Hematopoietic multipotent progenitor cell treated with erythropoietin and hydrocortisone succinate and interleukin-3 and kit ligand, for 4 days (in vitro differentiated cells): ENCODE results near the gene KCNQ2.

Source experiments
- DNase-seq: peaks from one replicate; pipeline ENCODE4 v3.0.0-alpha.2; 2015

Gene KCNQ2

DNA sequence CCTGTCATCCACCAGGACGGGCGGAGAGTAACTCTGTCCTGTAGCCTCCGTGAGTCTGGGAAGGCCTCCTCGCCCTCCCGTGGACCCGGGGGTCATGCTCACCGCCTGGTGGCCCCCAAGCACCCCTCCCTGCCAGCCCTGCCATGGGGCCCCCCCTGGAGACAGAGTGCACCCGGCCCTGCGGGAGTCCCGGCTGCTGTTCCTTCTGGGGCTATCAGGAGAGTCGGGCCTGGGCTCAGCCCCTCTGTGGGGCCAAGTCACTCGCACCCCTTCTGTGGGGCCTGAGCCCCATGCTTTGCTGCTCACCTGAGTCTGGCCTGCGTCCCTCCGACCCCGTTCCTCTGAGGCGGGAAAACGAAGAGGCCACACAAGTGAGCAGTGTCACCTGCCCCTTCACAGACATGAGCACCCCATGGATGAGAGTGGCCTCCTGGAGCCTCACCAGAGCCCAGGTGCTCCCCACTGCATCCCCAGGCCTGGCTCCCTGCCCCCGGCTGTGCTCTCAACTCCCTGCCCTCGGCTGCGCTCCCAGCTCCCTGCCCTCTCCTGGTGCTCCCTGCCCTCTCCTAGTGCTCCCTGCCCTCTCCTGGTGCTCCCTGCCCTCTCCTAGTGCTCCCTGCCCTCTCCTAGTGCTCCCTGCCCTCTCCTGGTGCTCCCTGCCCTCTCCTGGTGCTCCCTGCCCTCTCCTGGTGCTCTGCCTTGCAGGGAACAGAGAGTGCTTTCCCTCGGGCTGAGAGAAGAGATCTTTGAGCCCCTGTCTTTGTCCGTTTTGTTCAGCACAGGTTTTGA is 106.7 kb downstream of the KCNQ2 start:
- DNase-seq: no peak

DNA sequence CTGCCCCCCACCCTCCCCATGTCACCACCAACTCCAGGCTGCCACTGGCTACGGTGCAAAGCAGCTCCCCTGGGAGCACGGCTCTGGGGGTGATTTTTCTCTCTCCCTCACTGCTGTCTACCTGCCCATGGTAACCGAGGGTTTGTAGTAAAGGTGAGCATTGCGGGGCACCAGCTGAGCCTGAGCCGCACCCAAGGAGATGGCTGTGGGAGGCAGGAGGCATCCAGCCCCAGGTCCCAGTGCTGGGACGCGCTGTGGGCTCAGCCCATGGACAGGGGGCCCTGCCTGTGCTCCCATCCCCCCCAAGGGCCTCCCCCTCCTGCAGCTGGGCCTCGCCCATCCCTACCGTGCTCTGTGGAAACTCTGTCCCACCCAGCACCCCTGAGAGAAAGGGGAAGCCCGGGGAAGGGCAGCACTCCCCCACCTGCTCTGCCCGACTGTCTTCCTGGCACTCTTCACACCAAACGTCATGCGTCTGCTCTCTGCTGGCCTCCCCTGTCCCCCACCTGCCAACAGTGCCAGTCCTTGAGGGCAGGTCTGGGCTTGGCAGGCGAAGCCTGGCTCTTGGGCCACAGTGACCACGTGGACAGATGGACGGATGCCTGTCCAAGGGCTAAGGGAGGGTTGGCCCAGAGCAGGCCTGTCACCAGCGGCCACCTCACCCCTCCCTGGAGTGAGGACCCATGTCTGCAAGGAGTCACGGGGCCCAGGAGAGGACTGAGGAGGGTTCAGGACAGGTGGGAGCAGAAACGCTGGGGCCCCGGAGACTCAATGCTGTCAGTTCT is 107.5 kb downstream of the KCNQ2 start:
- DNase-seq: no peak

DNA sequence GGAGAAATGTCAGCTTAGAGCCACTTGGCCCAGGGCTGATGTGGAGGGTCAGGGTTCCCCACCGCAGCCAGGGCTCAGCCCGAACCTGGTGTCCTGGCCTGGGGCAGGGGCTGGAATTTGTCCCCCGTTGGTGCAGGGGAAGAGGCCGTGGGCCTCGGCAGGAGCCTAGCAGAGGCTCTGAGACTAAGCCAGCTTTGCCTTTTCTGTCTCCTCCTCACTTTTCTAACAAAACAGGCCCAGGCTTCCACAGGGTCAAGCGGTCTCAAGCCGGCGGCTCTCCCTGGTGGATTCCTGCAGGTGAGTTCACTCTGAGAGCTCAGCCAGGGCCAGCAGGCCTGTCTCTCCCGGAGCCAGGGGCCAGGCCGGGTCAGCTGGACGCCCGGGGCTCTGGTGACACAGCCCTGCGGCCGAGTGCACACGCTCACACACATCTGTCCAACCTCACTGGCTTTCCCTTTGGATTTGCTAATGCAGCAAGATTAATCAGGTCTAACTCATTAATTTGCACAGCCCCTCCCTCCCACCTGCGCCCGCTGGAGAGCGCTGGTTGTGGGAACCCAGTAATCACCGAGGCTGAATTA is 108.4 kb downstream of the KCNQ2 start:
- DNase-seq: no peak

DNA sequence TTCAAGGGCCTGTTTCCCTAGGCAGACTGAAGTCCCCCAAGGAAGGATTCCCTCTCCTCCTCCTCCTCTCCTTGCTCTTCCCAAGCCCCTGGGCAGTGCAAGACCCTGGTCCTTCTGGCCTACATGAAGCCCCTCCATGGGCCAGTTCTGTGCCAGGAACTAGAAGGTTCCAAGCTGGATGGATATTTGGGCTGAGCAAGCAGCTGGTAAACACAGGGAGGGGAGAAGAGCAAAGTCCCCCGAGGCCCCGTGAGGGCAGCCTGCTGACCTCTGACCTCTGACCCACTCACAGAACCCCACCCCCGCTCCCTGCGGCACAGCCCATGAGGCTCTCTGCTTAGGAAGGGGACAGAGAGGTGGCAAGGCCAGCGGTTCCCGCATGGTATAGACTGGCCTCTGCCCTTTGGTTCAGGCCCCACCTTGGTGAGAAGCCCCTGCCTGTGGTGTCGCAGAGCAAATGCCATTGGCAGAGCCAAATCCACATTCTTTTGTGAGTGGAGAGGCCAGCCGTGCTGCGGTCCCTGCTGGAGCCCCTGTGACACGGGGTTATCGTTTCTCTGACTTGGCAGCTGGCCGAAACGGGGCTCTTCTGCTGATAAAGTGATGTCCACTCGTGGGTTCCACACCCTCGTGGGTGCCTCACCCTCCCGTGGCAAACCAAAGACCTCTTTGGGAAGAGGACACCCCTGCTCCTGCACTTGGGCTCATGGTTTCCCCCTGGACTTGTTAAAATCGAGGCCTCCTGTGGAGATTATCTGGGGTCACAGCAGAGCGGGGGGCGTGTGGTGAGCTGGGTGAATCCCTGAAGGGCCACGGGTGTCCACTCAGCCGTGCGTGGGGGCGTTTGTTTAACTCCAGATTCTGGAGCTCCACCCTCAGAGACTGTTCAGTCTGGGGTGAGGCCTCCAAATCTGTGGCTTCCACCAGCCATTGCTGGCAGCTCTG is 109.2 kb downstream of the KCNQ2 start:
- DNase-seq: no peak

DNA sequence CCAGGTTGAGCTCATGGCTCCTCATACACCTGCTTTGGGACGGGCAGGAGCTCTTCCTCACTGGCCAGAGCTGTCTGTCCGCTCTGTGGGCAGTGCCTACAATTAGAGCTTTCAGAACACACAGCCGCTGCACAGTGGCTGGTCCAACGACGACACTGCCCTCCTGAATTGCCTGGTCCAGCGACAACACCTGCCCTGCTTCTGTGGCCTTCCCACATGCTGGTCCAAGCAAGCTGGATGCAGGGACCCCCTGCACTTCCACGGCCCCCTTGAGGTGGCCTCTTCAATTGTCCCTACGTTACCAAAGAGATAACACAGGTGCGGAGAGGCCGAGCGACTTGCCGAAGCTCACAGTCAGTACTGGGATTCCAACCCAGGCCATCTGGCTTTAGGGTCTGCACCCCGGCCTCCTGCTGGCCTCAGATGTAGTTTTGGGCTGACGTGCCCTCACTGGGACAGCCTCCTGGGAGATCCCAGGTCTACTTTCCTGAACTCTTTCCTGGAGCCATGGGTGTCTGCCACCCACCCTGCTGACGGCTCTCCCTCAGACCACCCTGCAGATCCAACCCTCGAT is 109.9 kb downstream of the KCNQ2 start:
- DNase-seq: no peak

DNA sequence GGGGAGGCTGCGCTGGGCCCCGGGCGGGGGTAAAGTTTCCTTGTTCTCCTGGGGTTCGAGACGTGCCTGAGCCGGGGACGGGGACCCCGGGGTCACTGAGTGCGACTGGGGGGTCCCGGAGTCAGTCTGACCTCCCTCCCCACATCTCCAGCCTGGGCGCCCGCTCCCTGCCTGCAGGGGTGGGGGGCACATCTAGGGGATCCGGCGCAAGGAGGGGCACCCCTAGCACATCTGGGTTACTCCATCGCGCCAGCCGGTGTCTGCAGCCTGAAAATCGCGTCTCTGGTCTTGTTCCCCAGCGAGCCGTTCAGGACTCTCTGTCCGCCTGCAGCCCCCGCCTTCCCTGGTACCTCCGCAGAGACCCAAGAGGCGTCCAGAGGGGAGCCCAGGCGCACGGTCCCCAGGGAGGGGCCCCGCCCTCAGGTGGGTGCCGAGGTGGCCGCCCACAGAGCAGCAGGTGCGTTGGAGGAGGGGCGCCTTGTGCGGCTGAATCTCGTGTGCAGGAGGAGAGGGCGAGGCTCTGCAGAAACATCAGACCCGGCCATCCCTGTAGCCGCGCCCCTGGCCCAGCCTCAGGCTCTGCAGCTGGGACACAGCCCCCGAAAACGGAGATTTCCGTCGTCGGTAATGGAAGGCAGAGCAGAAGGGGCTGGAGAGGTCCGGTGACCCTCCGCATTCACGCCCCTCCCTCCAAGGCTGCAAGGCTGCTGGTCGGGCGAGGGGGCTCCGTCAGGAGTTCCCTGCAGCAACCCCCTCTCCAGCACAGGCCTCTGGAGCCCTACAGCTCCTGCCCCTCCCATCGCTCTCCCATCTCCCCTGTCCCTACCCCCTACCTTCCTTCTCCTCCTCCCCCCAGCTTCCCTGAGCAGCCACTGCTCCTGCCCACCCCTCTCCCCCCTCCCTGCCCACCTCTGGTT is 110.7 kb downstream of the KCNQ2 start:
- DNase-seq: no peak

DNA sequence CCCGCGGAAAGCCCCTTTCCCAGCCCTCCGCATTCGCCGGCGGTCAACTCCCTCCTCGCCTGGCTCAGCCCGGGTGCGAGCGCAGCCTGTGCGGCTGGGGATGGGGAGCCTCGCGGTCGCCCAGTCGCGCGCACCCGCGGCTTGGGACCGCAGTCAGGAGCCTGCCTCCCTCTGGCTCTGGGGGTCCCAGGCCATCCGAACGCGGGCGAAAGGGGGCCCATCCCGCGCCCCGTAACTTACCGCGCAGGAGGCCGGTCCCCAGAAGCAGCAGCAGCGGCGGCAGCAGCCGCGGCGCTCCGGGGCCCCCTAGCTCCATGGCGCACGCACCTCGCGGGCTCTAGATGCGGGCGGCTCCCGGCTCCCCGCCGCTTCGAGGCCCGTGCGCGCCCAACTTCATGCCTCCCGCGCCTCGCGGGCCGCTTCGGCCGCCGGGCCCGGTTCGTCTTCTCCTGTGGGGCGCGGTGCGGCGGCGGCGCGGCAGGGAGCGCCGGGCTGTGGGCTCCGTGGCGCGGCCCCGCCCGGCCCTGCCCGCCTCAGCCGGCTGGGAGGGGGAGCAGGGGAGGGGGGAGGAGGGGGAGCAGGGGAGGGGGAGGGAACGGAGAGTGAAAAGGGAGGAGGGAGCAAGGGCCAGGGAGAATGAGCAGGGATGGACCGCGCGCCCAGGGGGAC is 111.5 kb downstream of the KCNQ2 start, which contains the start of gene CHRNA4:
Gene CHRNA4 (minus strand): TSS at position 500 of the 669 bp plus-strand sequence. CDS start 184 bp downstream, at position 316.
- DNase-seq: no peak

DNA sequence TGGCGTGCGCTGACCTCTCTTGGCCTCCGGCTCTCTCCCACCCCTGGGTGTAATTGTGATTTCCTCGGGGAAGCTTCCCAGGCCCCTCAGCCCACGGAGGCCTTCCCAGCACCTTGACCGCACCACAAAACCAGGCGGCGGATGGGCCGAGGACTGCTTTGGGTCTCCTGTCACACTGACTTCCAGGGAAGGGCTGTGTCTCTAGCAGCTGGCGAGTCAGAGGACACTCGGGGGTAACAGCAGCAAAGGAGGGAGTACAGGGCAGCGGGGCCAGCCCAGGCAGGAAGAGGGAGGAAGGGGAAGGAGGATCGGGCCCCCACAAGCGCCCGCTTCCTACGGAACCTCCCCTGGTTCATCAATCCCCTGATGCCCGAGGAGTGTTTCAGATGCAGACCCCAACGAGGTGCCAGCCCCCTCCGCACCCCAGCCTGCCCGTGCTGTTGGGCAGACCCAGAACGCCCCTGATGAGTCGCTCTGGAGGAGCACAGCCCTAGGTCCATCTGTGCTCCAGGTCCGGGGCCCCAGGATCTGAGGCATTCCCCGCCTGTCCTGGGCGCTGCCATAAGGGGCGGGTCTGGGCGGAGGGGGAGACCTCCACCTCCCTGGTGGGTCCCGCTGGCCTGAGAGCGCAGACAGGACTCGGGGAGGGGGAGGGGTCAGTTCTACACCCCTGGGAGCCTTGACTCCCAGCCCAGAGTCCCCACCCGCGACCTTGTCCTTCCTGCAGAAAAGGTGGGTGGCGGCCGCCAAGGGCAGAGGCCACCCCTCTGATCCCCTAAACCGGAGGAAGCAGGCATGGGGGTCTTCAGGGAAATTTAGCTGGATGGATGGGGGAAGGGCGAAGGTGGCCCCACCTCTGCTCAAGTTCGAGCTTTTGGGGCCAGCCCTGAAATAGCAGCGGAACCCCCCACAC is 112.3 kb downstream of the KCNQ2 start:
- no peak for DNase-seq

DNA sequence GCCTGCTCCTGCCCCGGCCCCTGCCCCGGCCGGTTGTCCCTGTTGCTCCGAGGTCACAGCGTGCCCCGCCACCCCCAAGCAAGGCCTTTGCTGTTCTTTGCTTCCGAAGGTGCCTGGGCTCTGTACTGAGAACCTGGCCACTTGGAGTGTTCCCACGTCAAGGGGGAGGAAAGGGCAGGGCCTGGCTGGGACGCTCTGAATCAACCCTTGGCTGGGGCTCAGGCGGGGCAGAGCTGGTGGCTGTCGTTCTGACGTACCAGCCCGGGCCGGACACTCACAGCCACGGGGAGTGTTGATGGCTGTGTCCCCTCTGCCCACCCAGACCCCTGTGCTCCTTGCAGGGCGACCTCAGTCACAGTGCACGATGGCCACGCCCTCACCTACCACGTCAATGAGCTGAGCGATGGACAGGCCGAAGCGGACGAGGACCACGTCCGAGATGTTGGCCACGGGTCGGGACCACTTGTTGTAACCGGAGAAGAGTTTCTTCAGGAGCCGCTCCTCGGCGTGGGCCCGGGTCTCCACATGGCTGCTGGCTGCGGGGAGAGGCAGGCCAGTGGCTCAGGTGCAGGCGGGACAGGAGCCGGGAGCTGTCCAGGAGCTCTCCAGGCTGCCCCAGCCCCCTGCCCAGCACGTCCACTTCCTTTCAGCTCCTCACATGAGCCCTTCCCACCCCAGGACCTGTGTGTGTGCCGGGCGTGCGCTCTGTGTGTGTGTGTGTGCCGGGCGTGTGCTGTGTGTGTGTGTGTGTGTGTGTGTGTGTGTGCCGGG is 113.1 kb downstream of the KCNQ2 start:
- DNase-seq: no peak

DNA sequence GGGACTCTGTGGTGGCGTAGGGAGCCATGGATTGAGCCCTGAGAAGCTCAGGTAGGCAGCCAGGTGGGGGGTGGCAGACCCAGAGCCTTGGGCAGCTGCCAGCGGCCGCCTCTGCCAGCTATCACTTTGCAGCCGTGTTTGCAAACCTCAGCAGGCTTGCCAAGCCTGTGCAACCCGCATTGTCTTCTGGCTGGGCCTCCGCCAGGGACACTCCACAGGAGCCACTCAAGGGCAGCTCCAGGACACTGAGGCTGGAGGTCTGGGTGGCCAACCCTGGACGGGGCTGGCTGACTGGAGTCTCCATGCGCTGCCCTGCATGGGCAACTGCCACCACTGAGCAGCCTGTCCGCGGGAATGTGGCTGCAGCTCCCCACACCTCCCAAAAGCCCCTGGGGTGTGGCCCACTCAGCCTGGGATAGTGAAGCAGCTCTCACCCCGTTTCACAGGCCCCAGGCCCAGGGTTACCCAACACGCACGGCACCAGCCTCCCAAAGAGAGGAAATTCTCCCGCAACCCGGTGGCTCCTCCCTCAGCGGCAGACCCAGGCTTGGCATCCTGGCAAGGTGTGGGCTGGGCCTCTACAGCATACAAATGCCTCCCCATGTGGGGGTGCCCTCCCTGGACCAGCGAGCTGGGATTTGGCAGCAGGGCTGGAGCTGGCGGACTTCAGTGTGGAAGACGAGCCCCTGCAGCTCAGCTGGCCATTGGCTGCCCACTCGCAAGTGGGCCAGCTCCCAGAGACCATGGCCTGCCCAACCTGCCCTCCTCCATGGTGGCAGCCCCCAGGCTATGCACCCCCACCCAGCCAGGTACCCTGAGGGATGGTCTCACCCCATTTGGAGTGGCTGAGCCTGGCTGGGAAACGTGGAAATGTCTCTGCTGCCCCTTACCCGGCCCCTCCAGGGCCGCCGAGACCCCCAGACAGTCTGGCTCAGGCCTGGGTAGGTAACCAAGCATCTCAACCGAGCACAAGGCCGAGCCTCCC is 114.2 kb downstream of the KCNQ2 start:
- DNase-seq: no peak

DNA sequence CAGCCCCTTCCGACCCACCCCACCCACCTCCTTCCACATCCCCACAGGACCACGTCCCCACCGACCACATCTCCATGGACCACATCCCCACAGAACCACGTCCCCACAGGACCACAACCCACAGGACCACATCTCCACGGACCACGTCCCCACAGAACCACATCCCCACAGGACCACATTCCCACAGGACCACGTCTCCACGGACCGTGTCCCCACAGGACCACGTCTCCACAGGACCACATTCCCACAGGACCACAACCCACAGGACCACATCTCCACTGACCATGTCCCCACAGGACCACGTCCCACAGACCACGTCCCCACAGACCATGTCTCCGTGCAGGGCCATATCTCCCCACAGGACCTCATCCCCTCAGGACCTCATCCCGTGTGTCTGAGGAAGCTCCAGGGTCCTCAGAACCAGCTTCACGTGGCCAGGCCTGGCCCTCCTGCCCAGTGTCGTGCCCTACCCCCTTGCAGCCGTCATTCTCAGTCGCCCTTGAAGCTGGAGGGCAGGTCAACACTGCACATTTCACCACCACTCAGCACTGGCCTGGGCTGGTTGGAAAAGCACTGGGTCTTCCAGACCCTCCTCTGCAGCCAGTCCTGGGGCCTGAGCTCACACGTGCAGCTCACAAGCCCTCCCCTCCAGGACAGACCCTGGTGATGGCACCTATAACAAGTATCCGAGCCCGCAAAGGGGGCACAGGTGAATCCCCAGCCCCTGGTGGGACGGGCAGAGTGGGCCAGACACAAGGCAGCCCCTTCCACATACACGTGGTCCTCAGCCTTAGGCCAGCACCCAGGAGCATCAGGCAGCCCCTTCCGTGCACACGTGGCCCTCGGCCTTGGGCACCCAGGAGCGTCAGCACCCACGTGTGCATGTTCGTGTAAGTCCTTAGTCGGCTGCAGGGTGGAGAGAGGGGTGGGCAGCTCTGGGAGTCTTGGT is 115.2 kb downstream of the KCNQ2 start:
- no peak for DNase-seq

DNA sequence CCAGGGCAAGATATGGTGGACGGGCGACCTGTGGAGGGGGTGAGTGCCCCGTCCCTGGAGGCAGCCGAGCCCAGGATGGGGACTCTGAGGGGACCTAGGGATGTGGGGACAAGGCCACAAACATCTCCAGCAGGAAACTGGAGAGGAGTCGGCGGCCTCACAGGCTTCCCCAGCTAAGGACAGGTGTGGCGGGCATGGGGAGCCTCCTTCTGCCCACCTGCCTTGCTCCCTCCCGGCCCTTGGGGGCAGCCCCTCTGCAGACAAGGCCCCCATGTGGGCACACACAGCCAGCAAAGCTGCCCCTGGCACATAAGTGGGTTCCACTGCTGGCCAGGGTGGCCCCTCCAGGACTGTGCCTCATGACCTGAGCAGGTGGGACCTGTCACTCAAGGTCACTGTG is 115.9 kb downstream of the KCNQ2 start:
- DNase-seq: no peak

DNA sequence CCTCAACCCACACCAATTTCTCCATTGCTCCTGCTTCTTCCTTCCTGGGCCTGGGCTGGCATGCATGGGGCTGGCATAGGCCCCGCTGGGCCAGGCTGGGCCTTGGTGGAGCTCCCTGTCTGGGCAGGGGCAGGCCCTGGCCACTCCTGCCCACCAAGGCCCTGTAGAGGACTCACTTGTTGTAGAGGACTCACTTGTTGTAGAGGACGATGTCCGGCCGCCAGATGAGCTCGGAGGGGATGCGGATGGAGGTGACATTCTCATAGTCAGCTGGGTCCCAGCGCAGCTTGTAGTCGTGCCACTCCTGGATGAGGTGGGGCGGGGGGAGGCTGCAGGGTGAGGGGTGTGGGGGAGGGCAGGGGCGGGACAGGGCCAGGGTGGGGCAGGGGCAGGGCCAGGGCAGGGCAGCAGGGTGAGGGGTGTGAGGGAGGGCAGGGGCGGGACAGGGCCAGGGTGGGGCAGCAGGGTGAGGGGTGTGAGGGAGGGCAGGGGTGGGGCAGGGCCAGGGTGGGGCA is 116.6 kb downstream of the KCNQ2 start:
- DNase-seq: no peak

DNA sequence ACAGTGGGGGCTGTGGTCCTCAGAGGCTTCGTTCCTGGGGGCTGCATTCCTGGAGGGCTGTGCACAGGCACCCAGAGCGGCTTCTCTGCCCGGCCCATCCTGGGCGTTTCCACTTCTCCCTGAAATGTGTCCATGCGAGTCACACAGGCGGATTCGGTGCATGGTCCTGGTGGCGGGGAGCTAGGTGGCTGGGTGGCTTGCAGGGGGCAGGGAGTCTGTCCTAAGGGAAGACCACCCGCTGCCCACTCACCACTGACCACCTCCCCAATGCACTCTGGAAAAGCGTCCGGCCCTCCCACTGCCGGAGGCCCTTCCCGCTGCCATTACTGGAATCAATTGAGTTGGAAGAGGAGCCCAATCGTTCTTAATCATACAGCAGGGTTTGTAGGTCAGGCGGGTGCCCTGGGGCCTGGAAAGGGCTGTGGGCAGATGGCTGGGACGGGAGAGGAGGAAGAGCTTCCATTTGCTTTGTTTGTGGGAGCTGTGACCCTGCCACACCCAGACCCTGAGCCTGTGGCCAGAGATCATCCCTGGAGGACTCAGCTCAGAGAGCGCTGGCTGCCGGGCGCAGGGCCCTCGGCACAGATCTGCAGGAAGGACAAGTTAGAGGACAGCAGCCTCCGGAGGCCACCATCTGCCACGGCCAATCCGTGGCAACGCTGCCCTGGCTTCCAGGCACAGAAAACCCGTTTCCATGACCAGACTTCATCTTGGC is 117.7 kb downstream of the KCNQ2 start:
- no peak for DNase-seq

DNA sequence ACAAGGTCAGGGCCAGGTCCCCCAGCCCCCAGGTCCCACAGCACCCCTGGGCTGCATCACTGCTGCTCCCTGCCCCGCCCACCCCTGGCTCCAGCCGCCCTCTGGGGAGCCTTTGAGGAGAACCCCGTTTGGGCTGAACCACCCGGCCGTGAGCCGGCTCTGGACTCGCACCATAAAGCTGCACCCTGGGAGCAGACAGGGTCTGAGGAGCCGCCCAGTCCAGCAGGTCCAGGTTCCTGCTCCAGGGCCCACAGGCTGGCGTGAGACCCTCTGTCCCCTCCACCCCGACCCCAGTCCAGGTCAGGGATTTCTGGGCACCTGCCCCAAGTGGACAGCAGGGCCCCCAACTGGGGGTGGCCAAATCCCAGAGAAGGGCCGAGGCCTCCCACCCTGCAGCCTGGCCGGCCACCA is 119.6 kb downstream of the KCNQ2 start:
- no peak for DNase-seq
